ENCODE results near the gene LIME1.
A peak's percentile ranks its signal among the peaks of the same experiment; 100 is the strongest.

Gene LIME1, protein sequence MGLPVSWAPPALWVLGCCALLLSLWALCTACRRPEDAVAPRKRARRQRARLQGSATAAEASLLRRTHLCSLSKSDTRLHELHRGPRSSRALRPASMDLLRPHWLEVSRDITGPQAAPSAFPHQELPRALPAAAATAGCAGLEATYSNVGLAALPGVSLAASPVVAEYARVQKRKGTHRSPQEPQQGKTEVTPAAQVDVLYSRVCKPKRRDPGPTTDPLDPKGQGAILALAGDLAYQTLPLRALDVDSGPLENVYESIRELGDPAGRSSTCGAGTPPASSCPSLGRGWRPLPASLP

DNA sequence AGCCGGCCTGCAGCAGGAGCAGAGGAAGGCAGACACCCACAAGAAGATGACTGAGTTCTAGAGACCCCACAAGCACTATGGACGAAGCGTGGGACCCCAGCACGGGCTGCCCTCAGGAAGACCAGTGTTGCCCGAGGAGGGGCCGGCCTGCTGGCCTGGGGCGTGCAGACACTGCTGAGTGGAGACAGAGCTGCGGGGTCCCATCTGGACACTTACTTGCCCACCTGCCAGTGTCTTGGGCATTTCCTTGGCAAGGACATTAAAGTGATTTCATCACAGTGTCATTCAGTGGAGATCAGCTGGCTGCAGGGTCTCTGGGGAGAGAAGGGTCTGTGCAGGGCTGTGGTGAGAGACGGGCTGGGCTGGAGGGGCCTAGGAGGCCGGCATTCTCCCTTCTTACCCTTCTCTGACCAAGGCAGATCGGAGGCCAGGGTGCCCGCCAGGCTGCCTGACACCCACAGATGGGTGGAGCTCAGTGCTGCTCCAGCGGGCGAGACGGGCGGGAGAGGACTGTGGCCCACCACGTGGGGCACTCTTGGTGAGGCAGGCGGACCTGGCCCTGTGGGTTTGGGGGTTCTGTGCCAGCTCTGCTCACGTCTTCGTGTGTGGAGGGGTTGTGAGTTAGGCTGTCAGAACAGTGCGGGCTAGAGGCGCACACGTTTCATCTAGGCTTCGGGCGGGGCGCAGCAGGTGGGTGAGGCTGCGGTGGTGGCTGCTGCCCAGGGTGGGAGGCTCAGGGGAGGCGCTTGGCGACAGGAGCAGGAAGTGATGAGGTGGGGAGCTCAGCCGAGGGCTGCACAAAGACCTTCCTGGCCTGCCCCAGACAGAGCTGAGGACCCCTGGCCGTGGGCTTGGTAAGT lies at the start of gene LIME1:
Gene LIME1 (plus strand): TSS at position 806 of the 860 bp plus-strand sequence. CDS start 886 bp downstream, outside the sequence.
- DNase-seq (ENCODE audit: low read depth in 4 of 4, low spot score in 1 of 4) = peak in 1 of 4 experiments; percentile 47

DNA sequence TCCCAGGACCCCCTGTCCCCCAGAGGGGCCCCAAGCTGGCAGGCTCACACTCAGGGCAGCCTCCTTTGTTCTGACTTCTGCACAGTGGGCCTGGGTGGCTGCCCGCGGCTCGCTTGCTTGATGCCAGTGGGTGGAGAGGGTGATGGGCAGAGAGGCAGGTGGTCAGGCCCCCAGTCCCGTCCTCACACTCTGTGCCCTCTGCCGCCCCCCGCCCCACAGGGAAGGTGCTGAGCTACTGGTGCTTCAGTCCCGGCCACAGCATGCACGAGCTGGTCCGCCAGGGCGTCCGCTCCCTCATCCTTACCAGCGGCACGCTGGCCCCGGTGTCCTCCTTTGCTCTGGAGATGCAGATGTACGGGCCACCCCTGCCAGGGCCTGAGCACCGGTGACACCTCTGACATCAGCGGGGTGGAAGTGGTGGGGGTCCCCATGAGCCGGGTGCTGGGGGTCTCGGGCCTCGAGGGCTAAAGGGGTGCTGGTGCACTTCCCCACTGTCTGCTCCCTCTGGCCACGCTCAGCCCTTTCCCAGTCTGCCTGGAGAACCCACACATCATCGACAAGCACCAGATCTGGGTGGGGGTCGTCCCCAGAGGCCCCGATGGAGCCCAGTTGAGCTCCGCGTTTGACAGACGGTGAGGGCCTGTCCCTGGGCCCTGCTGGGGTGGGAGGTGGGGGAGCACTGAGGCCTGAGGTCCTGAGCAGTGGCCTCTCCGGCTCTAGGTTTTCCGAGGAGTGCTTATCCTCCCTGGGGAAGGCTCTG lies 48.9 kb upstream of the LIME1 start:
- no peak for DNase-seq (ENCODE audit: low read depth in 4 of 4, low spot score in 1 of 4)

DNA sequence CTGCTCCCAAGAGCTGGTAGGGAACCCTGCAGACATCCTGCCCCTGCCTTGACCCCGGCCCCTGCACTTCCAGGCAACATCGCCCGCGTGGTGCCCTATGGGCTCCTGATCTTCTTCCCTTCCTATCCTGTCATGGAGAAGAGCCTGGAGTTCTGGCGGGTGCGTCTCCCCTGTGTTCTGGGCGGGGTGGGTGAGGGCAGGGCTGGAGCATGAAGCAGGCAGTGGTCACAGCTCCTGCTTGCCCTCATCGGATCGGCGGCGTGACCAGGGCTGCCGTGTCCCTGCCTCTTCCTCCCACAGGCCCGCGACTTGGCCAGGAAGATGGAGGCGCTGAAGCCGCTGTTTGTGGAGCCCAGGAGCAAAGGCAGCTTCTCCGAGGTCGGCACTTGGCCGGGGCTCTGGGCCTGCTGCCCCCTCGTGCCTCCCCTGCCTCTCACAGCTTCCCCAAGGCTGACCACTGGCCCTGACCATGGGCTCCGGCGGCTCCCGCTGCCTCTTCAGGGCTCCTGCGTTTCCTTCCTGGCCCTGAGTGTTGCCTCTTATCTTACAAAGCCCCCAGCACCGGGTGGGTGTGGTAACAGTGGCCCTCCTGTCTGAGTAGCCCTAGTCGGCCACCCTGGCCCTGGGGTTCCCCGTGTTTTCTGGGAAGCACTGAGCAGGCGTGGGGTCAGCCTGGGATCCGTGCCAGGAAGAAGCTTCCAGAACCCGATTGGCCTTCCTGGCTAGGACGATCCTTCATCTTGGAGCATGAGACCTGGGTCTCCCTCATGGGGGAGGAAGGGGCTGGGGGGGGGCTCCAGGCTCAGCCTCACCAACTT lies 48.0 kb upstream of the LIME1 start:
- no peak for DNase-seq (ENCODE audit: low read depth in 4 of 4, low spot score in 1 of 4)

DNA sequence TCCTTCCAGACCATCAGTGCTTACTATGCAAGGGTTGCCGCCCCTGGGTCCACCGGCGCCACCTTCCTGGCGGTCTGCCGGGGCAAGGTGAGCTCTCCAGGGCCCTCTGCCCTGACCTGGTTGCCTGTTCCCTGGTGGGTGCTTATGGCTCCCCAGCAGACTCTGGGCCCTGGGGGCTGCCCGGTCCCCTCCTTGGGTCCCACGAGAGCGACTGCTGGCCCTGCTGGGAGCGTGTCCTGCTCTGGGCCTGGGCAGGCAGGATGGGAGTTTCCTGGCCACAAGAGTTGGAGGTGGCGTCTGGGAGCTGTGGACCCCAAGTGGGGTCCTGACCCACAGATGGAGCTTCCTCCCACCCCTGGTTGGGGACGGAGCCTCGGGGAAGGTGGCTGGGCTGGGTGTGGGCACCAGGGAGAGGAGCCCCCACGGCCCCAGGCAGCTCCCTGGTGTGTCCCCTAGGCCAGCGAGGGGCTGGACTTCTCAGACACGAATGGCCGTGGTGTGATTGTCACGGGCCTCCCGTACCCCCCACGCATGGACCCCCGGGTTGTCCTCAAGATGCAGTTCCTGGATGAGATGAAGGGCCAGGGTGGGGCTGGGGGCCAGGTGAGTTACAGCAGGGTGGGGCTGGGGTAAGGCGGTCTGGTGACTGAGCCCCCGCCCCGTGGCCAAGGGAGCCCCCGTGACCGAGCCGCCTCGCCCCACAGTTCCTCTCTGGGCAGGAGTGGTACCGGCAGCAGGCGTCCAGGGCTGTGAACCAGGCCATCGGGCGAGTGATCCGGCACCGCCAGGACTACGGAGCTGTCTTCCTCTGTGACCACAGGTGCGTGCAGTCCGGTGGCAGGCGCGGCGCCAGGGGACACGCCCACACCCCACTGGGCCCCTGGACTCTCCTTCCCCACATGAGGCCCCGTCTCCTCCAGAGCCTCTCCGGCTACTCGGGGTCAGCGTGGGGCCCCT lies 47.1 kb upstream of the LIME1 start:
- DNase-seq (ENCODE audit: low read depth in 4 of 4, low spot score in 1 of 4) = no peak

DNA sequence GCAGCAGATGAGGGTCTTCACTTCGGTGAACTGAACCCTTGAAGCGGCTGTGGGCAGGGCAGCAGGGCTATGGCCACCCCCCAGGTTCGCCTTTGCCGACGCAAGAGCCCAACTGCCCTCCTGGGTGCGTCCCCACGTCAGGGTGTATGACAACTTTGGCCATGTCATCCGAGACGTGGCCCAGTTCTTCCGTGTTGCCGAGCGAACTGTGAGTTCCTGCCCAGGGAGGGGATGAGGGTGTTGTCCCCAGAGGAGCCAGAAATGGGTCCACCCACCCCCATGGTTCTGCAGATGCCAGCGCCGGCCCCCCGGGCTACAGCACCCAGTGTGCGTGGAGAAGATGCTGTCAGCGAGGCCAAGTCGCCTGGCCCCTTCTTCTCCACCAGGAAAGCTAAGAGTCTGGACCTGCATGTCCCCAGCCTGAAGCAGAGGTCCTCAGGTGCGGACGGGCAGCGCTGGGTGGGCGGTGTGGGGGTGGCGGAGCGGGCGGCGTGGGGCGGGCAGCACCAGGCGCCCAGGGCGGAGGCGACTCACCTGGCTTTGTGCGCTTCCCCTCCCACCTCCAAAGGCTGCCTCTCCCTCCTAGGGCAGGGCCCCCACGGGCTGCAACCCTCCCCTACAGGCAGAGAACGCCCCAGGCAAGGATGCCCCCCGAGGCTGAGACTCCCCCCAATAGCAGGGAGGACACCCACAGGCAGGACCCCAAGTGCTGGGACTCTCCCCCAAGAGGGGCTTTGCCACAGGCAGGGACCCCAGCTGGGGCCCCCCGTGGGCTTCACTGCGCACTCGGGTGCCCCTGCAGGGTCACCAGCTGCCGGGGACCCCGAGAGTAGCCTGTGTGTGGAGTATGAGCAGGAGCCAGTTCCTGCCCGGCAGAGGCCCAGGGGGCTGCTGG lies 46.2 kb upstream of the LIME1 start:
- DNase-seq (ENCODE audit: low read depth in 4 of 4, low spot score in 1 of 4) = no peak

DNA sequence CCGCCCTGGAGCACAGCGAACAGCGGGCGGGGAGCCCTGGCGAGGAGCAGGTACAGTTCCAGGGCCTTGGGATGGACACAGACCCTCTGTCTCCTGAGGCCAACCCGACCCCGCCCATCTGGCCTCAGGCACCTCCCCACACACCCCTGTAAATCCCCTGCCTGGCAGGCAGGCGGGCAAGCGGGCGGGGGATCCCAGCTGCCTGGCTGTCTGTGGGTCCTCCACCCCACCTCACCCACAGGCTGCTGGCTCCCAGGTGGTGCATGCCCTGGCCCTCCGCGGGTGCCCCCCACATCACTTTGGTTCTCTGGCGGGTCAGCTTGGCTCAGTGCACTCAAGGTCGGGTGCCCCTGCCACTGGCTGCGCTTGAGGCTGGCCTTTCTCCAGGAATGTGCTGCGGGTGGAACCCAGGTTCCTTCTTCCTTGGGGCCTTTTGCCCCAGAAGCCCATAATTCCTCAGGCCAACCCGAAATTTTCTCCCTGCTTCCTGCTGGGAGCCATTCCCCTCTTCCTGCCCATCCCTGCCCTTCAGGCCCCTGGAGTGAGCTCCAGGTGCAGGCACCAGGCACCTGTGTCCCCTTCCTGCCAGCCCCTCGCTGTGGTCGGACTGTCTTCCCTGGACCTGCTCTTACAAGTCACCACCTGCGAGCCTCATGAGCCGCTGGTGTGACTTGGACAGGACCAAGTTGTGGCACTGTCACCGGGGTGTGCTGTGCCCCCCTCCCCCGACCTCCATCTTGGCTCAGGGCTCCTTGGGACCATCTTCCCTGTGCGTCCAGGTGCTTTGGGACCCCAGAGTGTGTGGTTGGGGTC lies 45.4 kb upstream of the LIME1 start:
- DNase-seq (ENCODE audit: low read depth in 4 of 4, low spot score in 1 of 4) = no peak

DNA sequence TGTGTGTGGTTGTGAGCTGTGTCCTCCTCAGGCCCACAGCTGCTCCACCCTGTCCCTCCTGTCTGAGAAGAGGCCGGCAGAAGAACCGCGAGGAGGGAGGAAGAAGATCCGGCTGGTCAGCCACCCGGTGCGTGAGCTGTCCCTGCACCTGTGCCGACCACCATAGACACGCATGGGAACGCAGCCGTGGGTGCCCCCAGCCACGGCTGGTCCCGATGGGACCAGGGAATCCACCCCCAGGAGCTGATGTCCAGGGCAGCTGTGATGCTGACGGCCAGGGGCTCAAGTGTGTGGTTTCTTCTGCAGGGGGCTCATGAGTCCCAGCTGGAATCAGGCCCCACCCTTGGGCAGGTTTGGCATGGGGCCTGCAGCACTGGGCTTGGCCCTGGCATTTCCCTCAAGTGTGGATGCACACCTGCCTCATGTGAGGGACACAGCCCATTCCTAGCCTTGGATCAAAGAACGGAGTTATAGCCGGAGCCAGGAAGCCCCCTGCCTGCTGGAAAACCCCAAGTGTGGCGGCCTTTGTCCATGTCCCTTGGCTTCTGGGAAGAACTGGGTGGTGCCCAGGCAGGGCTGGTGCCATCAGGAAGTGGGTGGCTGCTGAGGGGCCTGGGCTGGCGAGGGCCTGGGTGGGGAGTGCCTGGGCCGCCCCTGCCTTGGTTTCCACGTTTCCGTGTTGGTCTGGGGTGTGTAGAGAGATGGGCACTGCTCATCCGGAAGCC lies 44.6 kb upstream of the LIME1 start:
- DNase-seq (ENCODE audit: low read depth in 4 of 4, low spot score in 1 of 4) = no peak

DNA sequence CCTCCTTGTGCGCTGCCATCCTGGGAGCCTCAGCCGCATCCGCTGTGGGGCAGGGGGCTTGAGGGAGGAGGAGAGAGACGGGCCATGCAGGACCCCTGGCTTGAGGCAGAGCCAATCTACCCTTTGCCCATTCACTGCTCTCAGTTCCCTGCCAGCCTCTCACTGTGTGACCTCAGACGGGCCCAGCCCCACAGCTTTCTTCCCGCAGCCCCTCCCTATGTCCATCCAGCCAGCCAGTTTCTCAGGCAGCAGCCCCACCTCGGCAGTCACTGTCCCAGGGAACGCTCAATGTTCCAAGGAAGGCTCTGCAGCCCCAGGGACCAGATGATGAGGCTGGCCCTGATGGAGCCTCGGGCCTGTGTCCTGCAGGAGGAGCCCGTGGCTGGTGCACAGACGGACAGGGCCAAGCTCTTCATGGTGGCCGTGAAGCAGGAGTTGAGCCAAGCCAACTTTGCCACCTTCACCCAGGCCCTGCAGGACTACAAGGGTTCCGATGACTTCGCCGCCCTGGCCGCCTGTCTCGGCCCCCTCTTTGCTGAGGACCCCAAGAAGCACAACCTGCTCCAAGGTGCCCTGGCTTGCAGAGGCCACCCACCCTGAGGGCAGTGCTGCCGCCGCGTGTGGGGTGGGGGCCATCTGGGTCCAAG lies 43.9 kb upstream of the LIME1 start:
- no peak for DNase-seq (ENCODE audit: low read depth in 4 of 4, low spot score in 1 of 4)

DNA sequence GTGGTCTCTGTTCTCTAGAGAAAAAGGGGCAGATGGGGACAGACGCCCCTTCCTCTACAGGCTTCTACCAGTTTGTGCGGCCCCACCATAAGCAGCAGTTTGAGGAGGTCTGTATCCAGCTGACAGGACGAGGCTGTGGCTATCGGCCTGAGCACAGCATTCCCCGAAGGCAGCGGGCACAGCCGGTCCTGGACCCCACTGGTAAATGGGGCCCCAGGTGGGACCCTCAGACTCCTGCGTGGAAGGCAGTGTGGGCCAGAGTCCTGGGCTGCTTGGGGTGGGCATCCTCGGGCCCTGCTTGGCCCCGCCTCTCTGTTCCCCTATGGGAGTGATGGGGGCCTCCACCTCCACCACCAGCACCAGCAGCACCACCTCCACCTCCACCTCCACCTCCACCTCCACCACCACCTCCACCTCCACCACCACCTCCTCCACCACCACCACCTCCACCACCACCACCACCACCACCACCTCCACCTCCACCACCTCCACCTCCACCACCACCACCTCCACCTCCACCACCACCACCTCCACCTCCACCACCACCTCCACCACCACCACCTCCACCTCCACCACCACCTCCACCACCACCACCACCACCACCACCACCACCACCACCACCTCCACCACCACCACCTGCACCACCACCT lies 43.3 kb upstream of the LIME1 start:
- DNase-seq (ENCODE audit: low read depth in 4 of 4, low spot score in 1 of 4) = no peak

DNA sequence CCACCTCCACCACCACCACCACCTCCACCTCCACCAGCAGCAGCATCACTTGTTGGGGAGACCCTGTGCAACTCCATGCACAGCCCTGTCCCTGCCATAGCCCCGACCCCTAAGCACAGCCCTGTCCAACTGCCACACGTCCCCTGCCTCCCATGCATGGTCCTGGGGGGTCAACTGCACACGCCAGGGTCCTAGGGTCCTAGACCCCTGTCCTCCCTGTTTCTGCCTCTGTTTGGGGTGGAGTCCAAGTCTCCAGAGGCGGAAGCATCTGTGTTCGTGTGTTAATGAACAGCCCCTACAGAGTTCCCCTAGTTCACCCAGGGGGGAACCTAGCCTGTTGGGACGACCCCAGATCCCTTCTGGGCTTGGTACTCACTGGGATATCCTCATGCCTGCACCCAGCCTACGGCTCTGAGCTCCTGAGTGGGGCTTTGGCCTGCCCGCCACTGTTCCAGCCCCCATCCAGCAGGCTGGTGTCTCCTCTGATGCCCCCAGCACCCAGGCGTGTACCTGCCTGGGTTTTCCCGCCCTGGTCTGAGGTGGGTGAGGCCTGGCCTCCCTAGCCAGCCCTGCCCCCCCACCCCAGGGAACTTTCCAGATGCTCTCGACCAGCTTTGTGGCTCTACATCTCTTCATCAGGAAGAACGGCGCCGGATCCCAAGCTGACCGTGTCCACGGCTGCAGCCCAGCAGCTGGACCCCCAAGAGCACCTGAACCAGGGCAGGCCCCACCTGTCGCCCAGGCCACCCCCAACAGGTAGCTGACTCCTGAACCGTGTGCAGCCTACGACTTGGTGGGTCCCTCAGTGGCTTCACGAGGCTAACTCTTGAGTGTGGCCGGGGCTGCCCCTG lies 42.5 kb upstream of the LIME1 start:
- no peak for DNase-seq (ENCODE audit: low read depth in 4 of 4, low spot score in 1 of 4)

DNA sequence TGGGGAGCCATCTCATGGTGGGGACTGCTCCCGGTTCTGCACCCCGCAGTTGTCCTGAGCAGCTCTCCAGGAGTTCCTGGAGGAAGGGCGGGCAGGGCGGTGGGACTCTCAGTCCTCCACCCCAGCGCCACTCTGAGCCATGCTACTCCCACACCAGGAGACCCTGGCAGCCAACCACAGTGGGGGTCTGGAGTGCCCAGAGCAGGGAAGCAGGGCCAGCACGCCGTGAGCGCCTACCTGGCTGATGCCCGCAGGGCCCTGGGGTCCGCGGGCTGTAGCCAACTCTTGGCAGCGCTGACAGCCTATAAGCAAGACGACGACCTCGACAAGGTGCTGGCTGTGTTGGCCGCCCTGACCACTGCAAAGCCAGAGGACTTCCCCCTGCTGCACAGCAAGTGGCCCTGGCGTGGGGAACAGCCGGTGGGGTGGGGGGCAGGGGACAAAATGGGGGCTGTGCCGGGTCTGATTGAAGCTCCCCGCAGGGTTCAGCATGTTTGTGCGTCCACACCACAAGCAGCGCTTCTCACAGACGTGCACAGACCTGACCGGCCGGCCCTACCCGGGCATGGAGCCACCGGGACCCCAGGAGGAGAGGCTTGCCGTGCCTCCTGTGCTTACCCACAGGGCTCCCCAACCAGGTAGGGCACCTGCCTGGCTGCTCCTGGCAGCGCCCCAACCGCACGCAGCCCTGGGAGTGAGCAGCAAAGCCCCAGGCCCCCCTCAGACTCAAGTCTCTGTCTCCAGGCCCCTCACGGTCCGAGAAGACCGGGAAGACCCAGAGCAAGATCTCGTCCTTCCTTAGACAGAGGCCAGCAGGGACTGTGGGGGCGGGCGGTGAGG lies 41.7 kb upstream of the LIME1 start:
- DNase-seq (ENCODE audit: low read depth in 4 of 4, low spot score in 1 of 4) = no peak

DNA sequence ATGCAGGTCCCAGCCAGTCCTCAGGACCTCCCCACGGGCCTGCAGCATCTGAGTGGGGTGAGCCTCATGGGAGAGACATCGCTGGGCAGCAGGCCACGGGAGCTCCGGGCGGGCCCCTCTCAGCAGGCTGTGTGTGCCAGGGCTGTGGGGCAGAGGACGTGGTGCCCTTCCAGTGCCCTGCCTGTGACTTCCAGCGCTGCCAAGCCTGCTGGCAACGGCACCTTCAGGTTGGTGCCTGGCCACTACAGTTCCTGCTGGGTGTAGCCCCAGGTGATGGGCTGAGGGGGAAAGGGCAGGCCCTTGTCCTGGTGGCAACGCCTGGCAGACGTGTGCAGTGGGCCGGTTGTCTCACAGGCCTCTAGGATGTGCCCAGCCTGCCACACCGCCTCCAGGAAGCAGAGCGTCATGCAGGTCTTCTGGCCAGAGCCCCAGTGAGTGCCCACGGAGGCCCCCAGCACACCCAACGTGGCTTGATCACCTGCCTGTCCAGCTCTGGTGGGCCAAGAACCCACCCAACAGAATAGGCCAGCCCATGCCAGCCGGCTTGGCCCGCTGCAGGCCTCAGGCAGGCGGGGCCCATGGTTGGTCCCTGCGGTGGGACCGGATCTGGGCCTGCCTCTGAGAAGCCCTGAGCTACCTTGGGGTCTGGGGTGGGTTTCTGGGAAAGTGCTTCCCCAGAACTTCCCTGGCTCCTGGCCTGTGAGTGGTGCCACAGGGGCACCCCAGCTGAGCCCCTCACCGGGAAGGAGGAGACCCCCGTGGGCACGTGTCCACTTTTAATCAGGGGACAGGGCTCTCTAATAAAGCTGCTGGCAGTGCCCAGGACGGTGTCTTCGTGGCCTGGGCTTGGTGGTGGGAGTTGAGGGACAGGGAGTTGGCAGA lies 40.8 kb upstream of the LIME1 start:
- no peak for DNase-seq (ENCODE audit: low read depth in 4 of 4, low spot score in 1 of 4)

DNA sequence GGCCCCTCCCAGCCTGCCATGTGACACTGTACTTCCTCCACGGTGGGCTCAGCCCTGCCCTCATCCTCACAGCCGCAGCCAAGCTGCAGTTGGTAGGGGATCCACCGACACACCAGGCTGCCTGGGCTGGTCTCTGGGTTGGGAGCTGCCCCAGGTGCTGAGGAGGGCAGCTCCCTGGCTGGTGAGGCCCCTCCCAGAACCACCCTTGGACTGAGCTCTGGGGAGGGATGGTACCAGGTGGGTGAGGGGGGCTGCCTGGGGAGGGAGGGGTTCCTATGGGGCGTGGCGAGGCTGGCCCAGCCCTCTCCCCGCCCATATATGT lies 40.2 kb upstream of the LIME1 start:
- no peak for DNase-seq (ENCODE audit: low read depth in 4 of 4, low spot score in 1 of 4)

Measured in stimulated activated CD4-positive, alpha-beta T cell treated with anti-CD3 and anti-CD28 coated beads, Interleukin-1b, Interleukin-23, amount 100 ng/mL, for 24 hours (primary cell).